ENCODE measurements around the gene PRKRA.

Gene PRKRA

GRCh38 chr2:178403671-178404306 is 47.2 kb downstream of the PRKRA start:
- H3K79me2 ChIP-seq, result no peaks in the 10 kb centered on the region

GRCh38 chr2:178401994-178402437 is 49.0 kb downstream of the PRKRA start:
- Histone ChIP-seq H2AFZ (no peak overlapping the region), H3K4me3 (ENCODE audit: low read depth, low read length) (no peak overlapping the region), H3K9ac (no peak overlapping the region), H3K27me3 (ENCODE audit: control insufficient read depth, insufficient read depth, low read length) (no peaks in the 10 kb centered on the region), H3K9me3 (ENCODE audit: control insufficient read depth, low read length) (no peaks in the 10 kb centered on the region), H3K36me3 (ENCODE audit: control insufficient read depth, insufficient read depth, low read length) (no peaks in the 10 kb centered on the region), H3K27ac (no peak overlapping the region), H3K79me2 (no peaks in the 10 kb centered on the region), H3K4me2 (ENCODE audit: low read length) (no peak overlapping the region), H3K4me1 (no peaks in the 10 kb centered on the region)
- no peak for TF ChIP-seq CTCF (IDR thresholded peaks at IDR 0.05)

More at GRCh38 chr2:178403671-178404306, 47.2 kb downstream of the PRKRA start:
- Histone ChIP-seq H3K9me3 (ENCODE audit: control insufficient read depth, low read length) (no peaks in the 10 kb centered on the region), H3K4me1 (no peaks in the 10 kb centered on the region), H3K9ac (no peak overlapping the region), H3K27ac (no peak overlapping the region), H2AFZ (no peak overlapping the region), H3K36me3 (ENCODE audit: control insufficient read depth, insufficient read depth, low read length) (no peaks in the 10 kb centered on the region), H3K4me3 (ENCODE audit: low read depth, low read length) (no peak overlapping the region), H3K4me2 (ENCODE audit: low read length) (no peak overlapping the region), H3K27me3 (ENCODE audit: control insufficient read depth, insufficient read depth, low read length) (no peaks in the 10 kb centered on the region)
- TF ChIP-seq CTCF (IDR thresholded peaks at IDR 0.05), result no peak

GRCh38 chr2:178397002-178397605 is 53.9 kb downstream of the PRKRA start:
- H3K4me1 ChIP-seq, result no peaks in the 10 kb centered on the region
- no peaks in the 10 kb centered on the region for H3K9me3 ChIP-seq (ENCODE audit: control insufficient read depth, low read length)

GRCh38 chr2:178395941-178396570 is 54.9 kb downstream of the PRKRA start:
- Histone ChIP-seq H3K27me3 (ENCODE audit: control insufficient read depth, insufficient read depth, low read length) (no peaks in the 10 kb centered on the region), H3K27ac (no peak overlapping the region), H3K4me2 (ENCODE audit: low read length) (no peak overlapping the region), H3K36me3 (ENCODE audit: control insufficient read depth, insufficient read depth, low read length) (no peaks in the 10 kb centered on the region), H2AFZ (no peak overlapping the region), H3K9ac (no peak overlapping the region), H3K9me3 (ENCODE audit: control insufficient read depth, low read length) (no peaks in the 10 kb centered on the region), H3K4me1 (no peaks in the 10 kb centered on the region), H3K79me2 (no peaks in the 10 kb centered on the region), H3K4me3 (ENCODE audit: low read depth, low read length) (no peak overlapping the region)
- TF ChIP-seq CTCF (IDR thresholded peaks at IDR 0.05), result no peak

More at GRCh38 chr2:178397002-178397605, 53.9 kb downstream of the PRKRA start:
- no peak overlapping the region for H3K4me2 ChIP-seq (ENCODE audit: low read length)
- H2AFZ ChIP-seq, result no peak overlapping the region
- no peak overlapping the region for H3K9ac ChIP-seq
- TF ChIP-seq CTCF (IDR thresholded peaks at IDR 0.05), result peak; percentile 65
- no peaks in the 10 kb centered on the region for H3K27me3 ChIP-seq (ENCODE audit: control insufficient read depth, insufficient read depth, low read length)
- no peaks in the 10 kb centered on the region for H3K36me3 ChIP-seq (ENCODE audit: control insufficient read depth, insufficient read depth, low read length)
- H3K27ac ChIP-seq, result no peak overlapping the region
- H3K4me3 ChIP-seq (ENCODE audit: low read depth, low read length), result no peak overlapping the region
- no peaks in the 10 kb centered on the region for H3K79me2 ChIP-seq

All from parathyroid adenoma (tissue), 2 donors.